Right lobe of liver (tissue), 4 donors: ENCODE results near the gene MEI1.

Source experiments
- POLR2A ChIP-seq: fragments of 450-650 bp; IDR thresholded peaks from one replicate; pipeline ENCODE4 v1.6.1; 2017; ENCODE audit warnings: antibody characterized with exemption, mild to moderate bottlenecking
- TF ChIP-seq, protein P1 (sequence below), 4 donors: fragments of 200-600 bp in 3 of 4; fragments of 450-650 bp in 1 of 4; IDR thresholded peaks; one replicate each; pipeline versions ENCODE4 v1.5.1 to v1.8.0; 2016 to 2022; ENCODE audit warnings: antibody characterized with exemption in 4 of 4, mild to moderate bottlenecking in 2 of 4
- donor health status: DM: no; HTN: no; CAD: no.
- donor health status: DM: no; HTN: no; CAD: no.
- donor health status: DM: no; HTN: yes; CAD: no.

DNA sequence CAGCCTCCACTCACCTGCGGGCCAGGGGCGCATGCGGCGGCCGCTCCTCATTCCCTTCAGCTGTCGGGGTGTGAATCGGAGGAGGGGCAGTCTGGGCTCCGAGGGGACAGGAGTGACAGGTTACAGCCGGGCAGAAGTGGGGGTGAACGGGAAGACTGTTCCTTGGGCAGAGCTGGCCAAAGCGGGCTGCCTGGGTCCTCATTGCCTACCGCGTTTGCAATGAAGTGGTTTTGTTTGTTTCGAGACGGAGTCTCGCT, 733 bp downstream of the MEI1 start:
- TF ChIP-seq, protein P1, sequence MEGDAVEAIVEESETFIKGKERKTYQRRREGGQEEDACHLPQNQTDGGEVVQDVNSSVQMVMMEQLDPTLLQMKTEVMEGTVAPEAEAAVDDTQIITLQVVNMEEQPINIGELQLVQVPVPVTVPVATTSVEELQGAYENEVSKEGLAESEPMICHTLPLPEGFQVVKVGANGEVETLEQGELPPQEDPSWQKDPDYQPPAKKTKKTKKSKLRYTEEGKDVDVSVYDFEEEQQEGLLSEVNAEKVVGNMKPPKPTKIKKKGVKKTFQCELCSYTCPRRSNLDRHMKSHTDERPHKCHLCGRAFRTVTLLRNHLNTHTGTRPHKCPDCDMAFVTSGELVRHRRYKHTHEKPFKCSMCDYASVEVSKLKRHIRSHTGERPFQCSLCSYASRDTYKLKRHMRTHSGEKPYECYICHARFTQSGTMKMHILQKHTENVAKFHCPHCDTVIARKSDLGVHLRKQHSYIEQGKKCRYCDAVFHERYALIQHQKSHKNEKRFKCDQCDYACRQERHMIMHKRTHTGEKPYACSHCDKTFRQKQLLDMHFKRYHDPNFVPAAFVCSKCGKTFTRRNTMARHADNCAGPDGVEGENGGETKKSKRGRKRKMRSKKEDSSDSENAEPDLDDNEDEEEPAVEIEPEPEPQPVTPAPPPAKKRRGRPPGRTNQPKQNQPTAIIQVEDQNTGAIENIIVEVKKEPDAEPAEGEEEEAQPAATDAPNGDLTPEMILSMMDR (IDR thresholded peaks at IDR 0.05) = no peak
- no peak for TF ChIP-seq POLR2A
